OCI-LY3 (cell line): ENCODE data around the gene SND1.

Source experiments
- CTCF ChIP-seq: fragments of 200-600, 300-600 bp; sonication (generic); IDR thresholded peaks from 2 replicates; pipeline ENCODE4 v1.5.1; 2014; ENCODE audit warnings: antibody characterized with exemption, low read length, low read depth
- EZH2phosphoT487 ChIP-seq: fragments of 200-600 bp; shearing (Covaris generic); IDR thresholded peaks from 2 replicates; pipeline ENCODE4 v1.6.1; 2018; ENCODE audit warnings: antibody characterized with exemption, mixed run types, low read depth

- TF ChIP-seq CTCF = no peak
- no peak for TF ChIP-seq EZH2phosphoT487
Measured at GRCh38 chr7:127910670-127911069, 258.7 kb downstream of the SND1 start.
